ENCODE measurements around the gene WDR45B.
A peak's percentile ranks its signal among the peaks of the same experiment; 100 is the strongest.
"Not testable (repeated sequence)": the region's sequence is repeated elsewhere in the genome, so short reads cannot be mapped to it uniquely, and the experiment has no call there.

The WDR45B gene

DNA sequence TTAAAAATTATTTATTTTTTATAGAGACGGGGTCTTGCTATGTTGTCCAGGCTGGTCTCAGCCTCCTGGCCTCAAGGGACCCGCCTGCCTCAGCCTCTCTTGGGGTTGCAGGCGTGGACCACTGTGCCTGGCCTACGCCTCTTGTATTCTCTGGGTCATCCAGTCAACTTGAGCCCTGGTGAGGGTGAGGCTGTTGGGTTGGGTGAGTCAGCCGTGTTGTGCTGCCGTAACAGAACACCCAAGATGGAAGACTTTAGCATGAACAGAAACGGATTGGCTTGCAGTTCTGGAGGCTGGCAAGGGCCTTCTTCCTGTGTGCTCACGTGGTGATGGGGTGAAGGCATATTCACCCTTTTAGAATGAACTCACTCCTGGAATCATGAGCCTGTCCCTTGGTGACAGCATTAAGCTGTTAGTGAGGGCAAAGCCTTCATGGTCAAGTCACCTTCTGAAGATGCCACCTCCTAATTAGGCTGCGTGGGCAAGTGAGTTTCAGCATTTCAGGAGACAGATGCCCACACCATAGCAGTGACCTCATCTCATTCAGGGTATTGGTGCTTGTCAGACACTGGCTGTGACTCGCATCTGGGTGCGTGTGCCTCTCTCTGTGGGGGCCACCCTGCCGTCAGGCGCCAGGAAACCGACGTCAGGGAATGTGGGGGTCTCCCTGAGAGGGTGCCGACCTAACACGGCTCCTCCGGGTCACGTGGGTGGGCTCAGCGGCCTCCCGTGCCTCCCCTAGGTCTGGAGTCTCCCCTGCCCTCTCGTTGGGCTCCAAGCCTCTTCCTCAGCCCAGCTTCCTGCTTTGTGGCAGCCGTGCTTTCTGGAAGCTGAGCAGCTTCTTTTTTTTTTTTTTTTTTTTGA is 49.8 kb downstream of the WDR45B start:
- DNase-seq = no peak

- no peak for DNase-seq
Measured at GRCh38 chr17:82596837-82597672, 51.2 kb downstream of the WDR45B start.

DNA sequence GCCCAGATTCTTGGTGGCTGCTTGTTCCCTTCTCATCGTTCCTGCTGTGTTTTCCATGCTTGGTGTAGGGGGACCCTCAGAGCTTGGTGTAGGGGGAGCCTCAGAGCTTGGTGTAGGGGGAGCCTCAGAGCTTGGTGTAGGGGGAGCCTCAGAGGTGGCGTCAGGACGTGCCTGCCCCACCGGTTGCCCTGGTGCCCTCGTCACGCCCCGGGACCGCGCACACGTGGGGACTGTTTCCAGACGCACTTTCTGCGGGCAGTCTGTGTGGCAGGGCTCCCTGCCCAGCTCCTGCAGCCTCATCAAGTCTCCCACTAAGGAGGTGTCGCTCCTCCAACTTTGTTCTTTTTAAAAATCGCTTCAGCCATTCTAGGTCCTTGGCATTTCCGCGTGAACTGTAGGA is 51.9 kb downstream of the WDR45B start:
- DNase-seq = no peak

DNA sequence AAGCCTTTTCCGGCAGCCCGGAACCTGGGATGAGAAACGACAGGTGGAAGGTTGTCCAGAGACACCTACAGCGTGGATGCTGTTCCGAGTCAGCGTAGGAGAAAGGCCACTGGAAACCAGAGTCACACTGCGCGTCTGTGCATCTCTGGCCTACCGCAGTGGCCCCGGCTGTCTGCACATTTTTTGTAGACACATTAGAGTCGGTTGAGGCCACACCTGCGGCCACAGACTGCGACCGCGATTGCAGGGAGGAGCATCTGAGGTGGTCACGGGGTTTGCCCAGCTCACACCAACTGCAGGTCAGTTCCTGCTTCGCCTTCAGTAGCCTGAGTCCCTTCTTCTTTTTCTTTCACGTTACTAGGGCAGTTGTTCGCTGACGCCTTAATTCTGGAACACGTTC is 52.4 kb downstream of the WDR45B start:
- no peak for DNase-seq

- DNase-seq = no peak
Measured at GRCh38 chr17:82594571-82594970, 53.7 kb downstream of the WDR45B start.

GRCh38 chr17:82593590-82594087 is 54.6 kb downstream of the WDR45B start:
- DNase-seq = no peak

DNA sequence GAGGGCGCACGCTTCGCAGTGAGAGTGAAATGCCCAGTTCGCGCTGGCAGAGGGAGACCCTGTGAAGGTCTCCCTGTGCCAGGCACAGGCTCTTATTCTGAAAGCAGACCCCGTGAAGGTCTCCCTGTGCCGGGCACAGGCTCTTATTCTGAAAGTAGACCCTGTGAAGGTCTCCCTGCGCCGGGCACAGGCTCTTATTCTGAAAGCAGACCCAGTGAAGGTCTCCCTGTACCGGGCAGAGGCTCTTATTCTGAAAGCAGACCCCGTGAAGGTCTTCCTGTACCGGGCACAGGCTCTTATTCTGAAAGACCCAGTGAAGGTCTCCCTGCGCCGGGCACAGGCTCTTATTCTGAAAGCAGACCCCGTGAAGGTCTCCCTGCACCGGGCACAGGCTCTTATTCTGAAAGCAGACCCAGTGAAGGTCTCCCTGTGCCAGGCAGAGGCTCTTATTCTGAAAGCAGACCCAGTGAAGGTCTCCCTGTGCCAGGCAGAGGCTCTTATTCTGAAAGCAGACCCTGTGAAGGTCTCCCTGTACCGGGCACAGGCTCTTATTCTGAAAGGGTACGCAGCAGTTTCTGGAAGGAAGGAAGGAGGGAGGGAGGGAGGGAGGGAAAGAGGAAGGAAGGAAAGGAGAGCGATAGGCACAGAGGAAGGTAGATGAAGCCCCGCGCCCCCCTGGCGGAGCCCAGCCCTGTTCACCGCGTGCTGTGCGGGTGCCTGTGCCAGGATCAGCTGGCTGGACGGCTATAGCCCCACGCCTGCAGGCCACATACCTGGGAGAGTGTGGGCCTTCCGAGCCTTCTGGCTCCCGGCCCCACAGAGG is 55.3 kb downstream of the WDR45B start:
- peak; percentile 38 for DNase-seq

DNA sequence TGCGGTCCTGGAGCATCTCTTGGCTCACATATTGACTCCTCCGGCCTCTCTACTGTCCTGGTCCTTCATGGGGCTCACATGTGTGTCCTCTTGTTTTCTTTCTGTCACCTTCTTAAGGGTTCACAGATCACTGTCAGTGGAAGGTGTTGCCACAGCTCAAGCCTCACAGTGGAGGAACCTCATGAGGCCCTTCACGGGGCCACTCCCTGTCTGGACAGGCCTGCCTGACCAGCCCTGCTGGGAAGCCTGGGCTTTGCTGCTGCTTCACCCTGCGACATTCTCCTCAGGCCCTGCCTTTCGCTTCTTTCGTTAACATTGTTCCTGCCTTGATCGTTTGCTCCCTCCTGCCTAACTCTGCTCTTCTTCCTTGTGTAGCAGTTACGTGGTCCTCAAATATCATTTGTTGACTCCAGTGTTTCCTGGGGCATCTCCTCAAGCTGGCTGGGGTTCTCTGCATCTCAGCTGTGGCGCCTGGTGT is 55.9 kb downstream of the WDR45B start:
- no peak for DNase-seq

DNA sequence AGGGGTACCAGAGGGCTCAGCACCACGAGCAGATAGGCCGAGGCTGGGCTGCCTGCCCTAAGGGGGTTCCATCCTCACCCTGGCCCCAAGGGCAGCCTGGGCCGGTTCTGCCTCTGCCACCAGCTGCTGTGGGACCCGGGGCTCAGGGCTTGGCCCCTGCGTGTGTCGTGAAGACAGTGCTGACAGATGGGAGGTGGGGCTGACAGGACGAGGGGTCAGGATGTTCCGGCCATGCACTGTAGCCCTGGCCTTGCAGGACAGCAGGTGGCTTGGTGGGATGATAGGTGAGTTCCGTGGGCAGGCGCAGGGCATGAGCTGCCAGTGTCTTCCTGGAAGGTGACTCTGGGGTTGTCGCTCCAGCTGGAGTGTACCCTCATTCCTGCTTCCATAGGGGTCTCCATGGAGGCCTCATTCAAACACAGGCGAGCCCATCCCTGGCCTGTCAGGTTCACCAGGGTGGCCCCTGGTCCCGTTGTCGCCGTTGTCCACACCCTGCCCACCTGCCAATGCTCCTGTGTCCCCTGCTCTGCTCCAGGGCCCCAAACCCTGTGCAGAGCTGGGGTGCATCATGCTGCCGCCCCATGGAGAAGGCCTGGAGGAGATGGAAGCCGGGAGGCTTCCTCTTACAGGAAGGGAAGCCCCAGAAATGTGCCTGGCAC is 57.2 kb downstream of the WDR45B start:
- DNase-seq = no peak

DNA sequence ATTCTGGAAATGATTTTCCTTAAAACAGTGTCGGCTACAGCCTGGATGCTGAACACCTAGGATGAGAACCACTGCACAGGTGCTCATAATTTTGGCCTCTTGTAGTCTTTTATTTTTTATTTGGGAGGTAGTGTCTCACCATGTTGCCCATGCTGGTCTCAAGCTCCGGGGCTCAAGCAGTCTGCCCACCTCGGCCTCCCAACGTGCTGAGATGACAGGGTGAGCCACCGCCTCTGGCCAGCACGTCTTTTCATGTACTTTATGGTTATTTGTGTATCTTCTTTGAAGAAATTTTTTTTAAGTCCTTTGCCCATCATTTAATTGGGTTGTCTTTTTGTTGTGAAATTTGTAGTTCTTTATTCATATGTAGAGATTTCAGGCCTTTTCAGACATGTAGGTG is 58.0 kb downstream of the WDR45B start:
- no peak for DNase-seq

DNA sequence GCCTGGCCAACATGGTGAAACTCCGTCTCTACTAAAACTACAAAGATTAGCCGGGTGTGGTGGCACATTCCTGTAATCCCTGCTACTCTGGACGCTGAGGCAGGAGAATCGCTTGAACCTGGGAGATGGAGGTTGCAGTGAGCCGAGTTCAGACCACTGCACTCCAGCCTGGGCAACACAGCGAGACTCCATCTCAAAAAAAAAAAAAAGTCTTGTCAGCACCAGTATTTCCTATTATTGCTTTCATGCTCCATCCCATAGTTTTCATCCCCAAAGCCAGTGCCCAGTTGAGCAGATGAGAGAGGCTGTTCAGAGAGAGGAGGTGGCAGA is 58.4 kb downstream of the WDR45B start:
- no peak for DNase-seq

GRCh38 chr17:82588266-82589175 is 59.7 kb downstream of the WDR45B start:
- no peak for DNase-seq

GRCh38 chr17:82587234-82588086 is 60.8 kb downstream of the WDR45B start:
- DNase-seq = no peak

DNA sequence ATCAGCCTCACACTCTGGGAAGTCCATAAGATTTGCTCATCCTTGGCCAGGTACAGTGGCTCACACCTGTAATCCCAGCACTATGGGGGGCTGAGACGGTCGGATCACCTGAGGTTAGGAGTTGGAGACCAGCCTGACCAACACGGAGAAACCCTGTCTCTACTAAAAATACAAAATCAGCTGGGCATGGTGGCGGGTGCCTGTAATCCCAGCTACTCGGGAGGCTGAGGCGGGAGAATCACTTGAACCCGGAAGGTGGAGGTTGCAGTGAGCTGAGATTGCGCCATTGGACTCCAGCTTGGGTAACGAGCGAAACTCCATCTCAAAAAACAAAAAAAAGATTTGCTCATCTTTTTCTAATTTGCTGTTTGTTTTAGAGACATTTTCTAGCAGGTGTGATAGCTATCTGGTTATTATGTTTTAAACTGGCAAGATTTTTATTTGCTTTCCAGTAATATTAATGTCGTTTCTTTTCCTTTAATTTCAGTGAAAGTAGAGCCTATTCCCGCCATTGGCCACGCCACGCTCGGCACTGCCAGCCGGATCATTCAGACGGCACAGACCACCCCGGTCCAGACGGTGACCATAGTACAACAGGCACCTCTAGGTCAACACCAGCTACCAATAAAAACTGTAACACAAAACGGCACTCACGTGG is 61.5 kb downstream of the WDR45B start:
- no peak for DNase-seq

DNA sequence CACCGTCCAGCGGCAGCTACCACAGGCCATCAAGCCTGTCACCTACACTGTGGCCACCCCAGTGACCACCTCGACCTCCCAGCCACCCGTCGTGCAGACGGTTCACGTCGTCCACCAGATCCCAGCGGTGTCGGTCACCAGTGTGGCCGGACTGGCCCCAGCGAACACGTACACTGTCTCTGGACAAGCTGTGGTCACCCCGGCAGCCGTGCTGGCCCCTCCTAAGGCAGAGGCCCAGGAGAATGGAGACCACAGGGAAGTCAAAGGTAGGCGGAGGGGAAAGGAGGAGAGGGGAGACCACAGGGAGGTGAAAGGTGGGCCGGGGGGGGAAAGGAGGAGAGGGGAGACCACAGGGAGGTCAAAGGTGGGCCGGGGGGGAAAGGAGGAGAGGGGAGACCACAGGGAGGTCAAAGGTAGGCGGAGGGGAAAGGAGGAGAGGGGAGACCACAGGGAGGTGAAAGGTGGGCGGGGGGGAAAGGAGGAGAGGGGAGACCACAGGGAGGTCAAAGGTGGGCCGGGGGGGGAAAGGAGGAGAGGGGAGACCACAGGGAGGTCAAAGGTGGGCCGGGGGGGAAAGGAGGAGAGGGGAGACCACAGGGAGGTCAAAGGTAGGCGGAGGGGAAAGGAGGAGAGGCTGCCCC is 62.2 kb downstream of the WDR45B start:
- not testable (repeated sequence) for DNase-seq

DNA sequence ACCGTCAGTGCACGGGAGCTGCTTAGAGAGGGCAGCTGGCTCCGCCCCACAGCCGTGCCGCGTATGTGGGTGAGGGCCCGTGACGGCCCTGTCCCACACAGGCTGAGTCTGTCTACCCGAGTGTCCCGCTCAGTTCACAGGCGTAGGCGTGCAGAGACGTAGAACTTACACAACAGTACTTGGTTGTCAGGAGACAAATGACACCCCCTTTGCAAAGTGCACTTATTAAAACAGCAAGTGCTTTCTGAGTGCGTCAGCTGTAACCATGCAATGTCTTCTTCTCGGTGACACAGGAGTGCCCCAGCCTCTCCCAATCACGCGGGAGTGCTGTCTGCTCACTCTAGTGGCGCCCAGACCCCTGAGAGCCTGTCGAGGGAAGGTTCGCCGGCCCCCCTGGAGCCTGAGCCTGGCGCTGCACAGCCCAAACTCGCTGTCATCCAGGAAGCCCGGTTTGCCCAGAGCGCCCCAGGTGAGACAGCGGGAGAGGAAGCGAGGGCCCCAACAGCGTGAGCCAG is 64.5 kb downstream of the WDR45B start:
- no peak for DNase-seq

DNA sequence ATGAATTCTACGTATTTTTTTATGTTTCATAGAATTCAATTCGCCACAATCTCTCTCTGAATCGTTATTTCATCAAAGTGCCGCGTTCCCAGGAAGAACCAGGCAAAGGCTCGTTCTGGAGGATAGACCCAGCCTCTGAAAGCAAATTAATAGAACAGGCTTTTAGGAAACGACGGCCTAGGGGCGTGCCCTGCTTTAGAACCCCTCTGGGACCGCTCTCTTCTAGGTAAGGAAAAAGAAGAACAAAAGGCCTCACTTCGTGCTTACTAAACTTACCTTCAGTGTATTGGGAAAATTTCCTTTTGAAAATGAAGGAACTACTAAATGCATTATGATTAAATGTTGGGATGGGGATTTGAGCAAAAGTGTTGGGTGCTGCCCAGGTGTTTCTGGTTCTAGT is 65.5 kb downstream of the WDR45B start:
- DNase-seq = no peak

- no peak for DNase-seq
Measured at GRCh38 chr17:82582213-82582612, 66.0 kb downstream of the WDR45B start.

GRCh38 chr17:82579969-82580368 is 68.3 kb downstream of the WDR45B start:
- not testable (repeated sequence) for DNase-seq
